Upper lobe of right lung (tissue), 1 donor: Measurements from ENCODE around the gene GLI3. TPM values are rescaled to one million over a fixed set of nuclear protein-coding genes. Genes with fewer than 3 reads are reported as not detected.

Experiments
- ATAC-seq: fragments of 200-7000 bp; cut with Tn5 transposase; one replicate; pipeline ENCODE4 v1.9.1; 2020; ENCODE audit warnings: mild to moderate bottlenecking, moderate library complexity
- DNase-seq: peaks from one replicate; pipeline ENCODE4 v3.0.0-alpha.2; 2020
- H3K27ac ChIP-seq: fragments of 200-600 bp; one replicate; pipeline ENCODE4 v1.8.0; 2022
- H3K27me3 ChIP-seq: fragments of 200-600 bp; one replicate; pipeline ENCODE4 v1.8.0; 2022; ENCODE audit warnings: mild to moderate bottlenecking
- H3K36me3 ChIP-seq: fragments of 200-600 bp; one replicate; pipeline ENCODE4 v1.8.0; 2022
- H3K4me1 ChIP-seq: fragments of 200-600 bp; one replicate; pipeline ENCODE4 v1.8.0; 2022
- H3K4me3 ChIP-seq: fragments of 200-600 bp; one replicate; pipeline ENCODE4 v1.8.0; 2022; ENCODE audit warnings: mild to moderate bottlenecking
- H3K9me3 ChIP-seq: fragments of 200-600 bp; one replicate; pipeline ENCODE4 v1.8.0; 2022
- intact Hi-C: fragments of 100-400 bp; cut with DNase I; formaldehyde crosslinking; loops from one replicate; pipeline ENCODE4 v1.11.0; 2022
- total RNA-seq: library from RNA; stranded (reverse); fragmentation: NEBNext Ultra II Directional; extraction: Animal tissue kit (Norgen Biotek cat#: 25700); gene quantifications from one replicate; pipeline ENCODE4 v1.2.1, GENCODE V29; 2021
- TF ChIP-seq, protein P1 (sequence below): fragments of 200-600 bp; IDR thresholded peaks from one replicate; pipeline ENCODE4 v1.8.0; 2022; ENCODE audit warnings: antibody characterized with exemption
- donor health status: DM: no; HTN: yes; CAD: no; lungs with severe emphysema.

GLI3 gene
- total RNA-seq, 1 donor from 2014 or later, result 17.5 TPM

- DNase-seq, result no peak
- no peaks in the 10 kb centered on the region for H3K36me3 ChIP-seq
- H3K27me3 ChIP-seq, result no peaks in the 10 kb centered on the region
- TF ChIP-seq, protein P1, sequence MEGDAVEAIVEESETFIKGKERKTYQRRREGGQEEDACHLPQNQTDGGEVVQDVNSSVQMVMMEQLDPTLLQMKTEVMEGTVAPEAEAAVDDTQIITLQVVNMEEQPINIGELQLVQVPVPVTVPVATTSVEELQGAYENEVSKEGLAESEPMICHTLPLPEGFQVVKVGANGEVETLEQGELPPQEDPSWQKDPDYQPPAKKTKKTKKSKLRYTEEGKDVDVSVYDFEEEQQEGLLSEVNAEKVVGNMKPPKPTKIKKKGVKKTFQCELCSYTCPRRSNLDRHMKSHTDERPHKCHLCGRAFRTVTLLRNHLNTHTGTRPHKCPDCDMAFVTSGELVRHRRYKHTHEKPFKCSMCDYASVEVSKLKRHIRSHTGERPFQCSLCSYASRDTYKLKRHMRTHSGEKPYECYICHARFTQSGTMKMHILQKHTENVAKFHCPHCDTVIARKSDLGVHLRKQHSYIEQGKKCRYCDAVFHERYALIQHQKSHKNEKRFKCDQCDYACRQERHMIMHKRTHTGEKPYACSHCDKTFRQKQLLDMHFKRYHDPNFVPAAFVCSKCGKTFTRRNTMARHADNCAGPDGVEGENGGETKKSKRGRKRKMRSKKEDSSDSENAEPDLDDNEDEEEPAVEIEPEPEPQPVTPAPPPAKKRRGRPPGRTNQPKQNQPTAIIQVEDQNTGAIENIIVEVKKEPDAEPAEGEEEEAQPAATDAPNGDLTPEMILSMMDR, result no peak
- peak; percentile 61 for ATAC-seq
- H3K27ac ChIP-seq, result no peak overlapping the region
- no peaks in the 10 kb centered on the region for H3K9me3 ChIP-seq
- peaks cover 23% of the 10 kb centered on the region for H3K4me1 ChIP-seq
- intact Hi-C loops, result no loop called here
- no peak overlapping the region for H3K4me3 ChIP-seq
These were observed 243.8 kb downstream of the GLI3 start for GRCh38 chr7:41992881-41993867.

DNA sequence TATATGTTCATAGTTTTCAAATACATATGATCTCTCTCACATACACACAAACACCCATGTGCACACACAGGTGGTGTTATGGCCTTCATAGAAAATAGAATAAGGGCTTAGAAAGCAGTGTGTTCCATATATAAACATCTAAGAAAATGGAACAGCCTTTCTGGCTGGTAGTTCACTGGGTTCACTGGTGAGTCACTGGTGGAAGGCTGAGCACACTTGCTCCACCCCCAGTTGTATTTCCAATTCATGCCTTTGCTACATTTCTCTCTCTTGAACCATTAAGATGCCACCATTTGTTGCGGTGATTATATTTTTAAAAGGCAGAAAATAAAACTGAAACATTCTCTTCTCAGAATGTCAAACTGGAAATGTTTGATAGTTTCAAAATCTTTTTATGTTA lies 252.1 kb downstream of the GLI3 start:
- Histone ChIP-seq H3K4me3 (no peak overlapping the region), H3K4me1 (peaks cover 11% of the 10 kb centered on the region), H3K27me3 (no peaks in the 10 kb centered on the region), H3K27ac (no peak overlapping the region), H3K36me3 (no peaks in the 10 kb centered on the region), H3K9me3 (no peaks in the 10 kb centered on the region)
- no peak for ATAC-seq
- no peak for DNase-seq
- TF ChIP-seq, protein P1, result no peak
- intact Hi-C loops, result no loop called here

DNA sequence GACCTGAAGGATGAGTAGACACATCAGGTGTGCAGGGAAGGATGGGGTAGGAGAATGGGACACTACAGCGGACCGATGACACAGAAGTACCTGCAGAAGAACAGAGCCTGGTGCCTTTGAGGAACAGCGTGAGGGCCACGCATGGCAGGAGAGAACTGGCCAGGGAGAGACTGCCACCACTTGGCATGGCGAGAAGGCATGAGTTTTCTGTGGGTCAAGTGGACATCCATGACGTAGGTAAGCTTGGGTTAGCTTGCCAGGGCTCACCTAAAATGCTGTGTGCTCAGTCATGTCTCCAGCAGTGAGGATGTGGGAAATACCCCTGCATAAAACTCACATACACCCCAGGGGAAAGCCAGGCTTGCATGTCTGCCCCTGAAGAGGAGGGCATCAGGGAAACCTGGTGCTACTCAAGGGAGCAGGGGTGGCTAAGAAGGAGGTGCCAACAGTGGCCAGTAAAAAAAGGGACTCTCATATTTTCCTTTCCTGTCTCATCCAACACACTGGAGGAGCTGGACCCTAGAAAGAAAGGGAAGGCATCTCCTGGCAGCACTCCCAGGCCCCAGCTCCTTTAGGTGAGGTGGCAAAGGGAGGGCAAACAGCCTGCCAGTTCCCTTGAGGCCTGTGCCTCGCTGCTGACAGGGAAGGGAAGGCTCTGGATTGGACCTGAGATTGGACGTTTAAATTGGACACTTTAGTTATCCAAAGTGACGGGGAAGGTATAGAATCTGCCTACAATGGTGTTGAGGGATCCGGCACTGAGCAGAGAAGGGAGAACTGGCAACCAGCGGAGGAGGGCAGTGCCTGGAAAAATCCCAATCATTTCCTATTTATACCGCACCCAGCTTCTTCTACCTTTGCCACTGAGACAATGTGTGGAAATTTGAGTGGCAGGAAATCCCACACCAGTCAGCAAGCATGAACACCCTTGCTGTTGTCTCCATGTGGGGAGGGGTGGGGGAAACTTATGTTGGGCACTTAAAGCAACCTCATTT lies 255.7 kb downstream of the GLI3 start:
- intact Hi-C loops, result no loop called here
- H3K9me3 ChIP-seq, result no peaks in the 10 kb centered on the region
- no peak overlapping the region for H3K4me3 ChIP-seq
- ATAC-seq (no peak), DNase-seq (no peak)
- H3K4me1 ChIP-seq, result peaks cover 11% of the 10 kb centered on the region
- no peak overlapping the region for H3K27ac ChIP-seq
- H3K36me3 ChIP-seq, result no peaks in the 10 kb centered on the region
- H3K27me3 ChIP-seq, result no peaks in the 10 kb centered on the region
- TF ChIP-seq, protein P1, result no peak

DNA sequence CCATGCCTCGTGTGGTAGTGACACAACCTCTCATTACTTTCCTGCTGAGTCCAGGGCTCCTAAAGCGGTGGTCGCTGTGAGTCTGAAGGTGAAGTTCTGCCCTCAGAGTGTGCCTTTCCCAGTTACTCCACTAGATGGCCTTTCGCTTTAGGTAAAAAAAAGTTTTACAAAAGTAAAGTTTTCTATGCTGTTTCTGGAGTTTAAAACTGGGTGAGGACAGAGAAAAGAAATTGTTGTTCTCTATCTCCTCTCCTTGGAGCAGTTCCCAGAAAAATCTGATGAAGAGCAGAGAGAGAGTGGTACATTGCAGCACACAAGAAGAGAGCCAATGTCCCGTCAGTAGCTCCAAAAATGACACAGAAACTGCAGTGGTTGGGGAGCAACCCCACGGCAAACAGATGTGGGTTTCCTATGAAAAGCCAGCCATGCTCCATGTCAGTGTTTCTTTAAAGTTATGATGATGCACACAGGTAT lies 257.1 kb downstream of the GLI3 start:
- peaks cover 23% of the 10 kb centered on the region for H3K4me1 ChIP-seq
- H3K27me3 ChIP-seq, result no peaks in the 10 kb centered on the region
- H3K9me3 ChIP-seq, result no peaks in the 10 kb centered on the region
- H3K4me3 ChIP-seq, result no peak overlapping the region
- H3K36me3 ChIP-seq, result no peaks in the 10 kb centered on the region
- intact Hi-C loops, result no loop called here
- peak; percentile 37 for ATAC-seq
- no peak for DNase-seq
- H3K27ac ChIP-seq, result no peak overlapping the region
- TF ChIP-seq, protein P1, result peak; percentile 67

DNA sequence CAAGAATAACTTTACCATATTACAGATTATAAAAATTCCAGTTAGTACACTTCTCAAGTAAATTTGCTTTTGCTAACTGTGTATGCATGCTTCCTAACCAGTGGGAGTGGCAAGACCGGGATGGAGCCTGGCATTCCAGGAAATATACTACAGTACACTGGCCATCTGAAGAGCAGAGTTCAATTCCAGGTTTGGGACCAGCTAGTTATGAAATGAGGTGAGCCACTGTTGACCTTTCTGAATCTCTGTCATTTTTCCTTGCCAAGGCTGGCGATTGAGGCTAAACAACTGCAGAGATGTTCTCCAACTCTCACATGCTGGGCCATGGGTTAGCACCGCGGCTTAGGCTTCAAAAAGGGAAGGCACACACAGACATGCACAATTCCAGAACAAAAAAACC lies 258.2 kb downstream of the GLI3 start:
- Histone ChIP-seq H3K27me3 (no peaks in the 10 kb centered on the region), H3K4me3 (no peak overlapping the region), H3K27ac (no peak overlapping the region), H3K4me1 (peaks cover 26% of the 10 kb centered on the region), H3K36me3 (no peaks in the 10 kb centered on the region), H3K9me3 (no peaks in the 10 kb centered on the region)
- intact Hi-C loops, result no loop called here
- ATAC-seq, result no peak
- TF ChIP-seq, protein P1, result no peak
- DNase-seq, result no peak
